Parietal lobe (tissue), 1 donor: ENCODE data around the gene KRT16. TPM values are rescaled to one million over a fixed set of nuclear protein-coding genes. Genes with fewer than 3 reads are reported as not detected.

ENCODE experiments used
- total RNA-seq: library from RNA; depleted of rRNA; stranded (reverse); fragments of >200 nt; gene quantifications from one replicate; pipeline ENCODE4 v1.2.3, GENCODE V29; 2014

Gene KRT16
- total RNA-seq, result not detected

DNA sequence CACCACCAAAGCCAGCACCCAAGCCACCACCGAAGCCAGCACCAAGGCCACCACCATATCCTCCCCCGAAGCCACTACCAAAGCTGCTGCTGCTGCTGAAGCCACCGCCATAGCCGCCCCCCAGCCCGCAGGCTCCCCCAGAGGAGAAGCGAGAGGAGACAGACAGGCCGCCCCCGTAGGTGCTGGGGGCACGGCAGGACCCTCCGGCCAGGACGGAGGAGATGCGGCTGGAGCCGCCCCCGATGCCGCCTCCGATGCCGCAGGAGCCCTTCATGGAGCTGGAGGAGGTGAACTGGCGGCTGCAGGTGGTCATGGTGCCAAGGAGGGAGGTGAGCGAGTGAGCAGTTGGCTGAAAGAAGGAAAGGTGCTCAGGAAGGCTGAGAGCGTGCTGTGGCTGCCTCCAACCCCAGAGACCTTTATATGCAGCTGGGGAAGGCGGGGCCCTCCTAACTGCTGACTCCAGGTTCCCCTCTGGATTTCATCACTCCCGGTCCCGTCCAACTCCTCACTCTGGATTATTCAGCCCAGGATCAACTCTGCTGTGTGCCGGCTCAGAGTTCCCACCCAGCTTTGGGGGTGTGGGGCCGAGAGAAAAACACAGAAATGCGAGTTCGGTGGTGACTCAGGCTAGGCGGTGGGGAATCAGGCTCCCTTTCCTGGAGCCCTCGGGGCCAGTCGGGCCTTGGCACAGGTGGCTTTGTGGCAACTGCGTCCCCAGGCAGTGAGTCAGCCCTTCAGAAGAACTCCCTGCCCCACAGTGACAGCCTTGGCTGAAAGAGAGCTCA, at the start of gene KRT16:
Gene KRT16 (minus strand): TSS at position 392 of the 785 bp plus-strand sequence. CDS start 79 bp downstream, at position 313.

DNA sequence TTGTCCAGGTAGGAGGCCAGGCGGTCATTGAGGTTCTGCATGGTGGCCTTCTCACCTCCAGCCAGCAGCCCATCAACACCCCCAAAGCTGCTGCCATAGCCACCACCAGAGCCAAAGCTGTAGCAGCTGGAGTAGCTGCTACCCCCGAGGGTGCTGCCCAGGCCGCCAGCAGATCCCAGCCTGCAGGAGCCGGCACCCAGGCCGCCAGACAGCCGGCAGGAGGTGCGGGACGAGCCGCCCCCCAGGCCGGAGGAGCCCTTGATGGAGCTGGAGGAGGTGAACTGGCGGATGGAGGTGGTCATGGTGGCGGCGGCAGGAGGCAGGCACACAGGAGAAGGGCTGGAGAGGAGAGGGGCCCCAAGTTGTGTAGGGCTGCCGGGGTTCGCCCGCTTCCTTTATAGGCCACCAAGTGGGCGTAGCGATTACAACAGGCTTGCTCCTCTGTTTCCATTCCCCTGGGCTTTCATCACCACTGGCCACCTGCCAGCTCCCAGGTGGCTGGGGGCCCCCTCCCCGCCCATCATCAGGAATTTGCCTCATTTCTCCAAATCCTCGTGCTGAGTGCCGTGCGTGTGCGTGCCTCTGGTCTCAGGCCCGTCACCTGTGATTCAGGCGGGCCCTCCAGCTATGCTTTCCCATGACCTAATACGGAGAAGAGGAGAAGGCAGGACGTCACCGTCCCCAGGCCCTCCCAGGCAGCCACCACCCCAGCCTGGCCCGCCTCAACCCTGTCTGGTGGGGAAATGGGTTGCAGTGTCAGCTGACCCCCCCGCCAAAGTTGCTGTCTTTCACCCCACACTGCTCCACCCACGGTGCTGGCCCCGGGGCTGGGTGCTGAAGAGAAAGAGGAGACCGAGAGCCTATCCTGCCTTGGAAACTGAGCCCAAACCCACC, 11.9 kb upstream of the KRT16 start, which contains the start of gene KRT17:
Gene KRT17 (minus strand): TSS at position 368 of the 894 bp plus-strand sequence. CDS start 66 bp downstream, at position 302.

DNA sequence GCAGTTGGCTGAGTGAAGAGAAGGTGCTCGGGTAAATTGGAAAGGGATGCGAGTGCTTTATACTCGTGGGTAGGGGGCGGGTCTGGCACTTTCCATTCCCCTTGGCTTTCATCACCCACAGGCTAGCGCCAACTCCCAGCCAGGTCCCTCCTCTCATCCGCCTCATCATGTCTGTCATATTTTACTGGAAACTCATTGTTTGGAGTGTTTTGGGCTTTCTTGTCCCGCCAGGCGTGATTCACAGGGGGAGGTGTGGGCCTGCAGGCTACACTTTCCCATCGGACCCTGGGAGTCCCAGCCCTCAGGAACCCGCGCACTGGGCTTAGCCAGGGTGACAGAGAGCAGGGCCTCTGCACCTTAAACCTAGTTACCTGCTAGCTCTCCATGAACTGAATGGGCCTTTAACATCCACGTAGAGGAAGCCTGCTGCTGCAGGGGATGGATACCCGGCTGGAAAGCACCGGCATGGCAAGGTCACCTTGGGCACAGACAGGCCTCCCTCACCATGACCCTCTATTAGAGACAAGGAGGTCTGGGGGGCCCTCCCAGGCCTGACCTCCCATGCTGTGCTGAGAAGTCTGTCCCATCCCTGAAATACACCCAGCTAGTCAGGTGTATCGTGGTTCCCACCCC, 25.6 kb downstream of the KRT16 start, which contains the start of gene KRT14:
Gene KRT14 (minus strand): TSS at position 33 of the 633 bp plus-strand sequence. CDS start 61 bp downstream, outside the sequence.

DNA sequence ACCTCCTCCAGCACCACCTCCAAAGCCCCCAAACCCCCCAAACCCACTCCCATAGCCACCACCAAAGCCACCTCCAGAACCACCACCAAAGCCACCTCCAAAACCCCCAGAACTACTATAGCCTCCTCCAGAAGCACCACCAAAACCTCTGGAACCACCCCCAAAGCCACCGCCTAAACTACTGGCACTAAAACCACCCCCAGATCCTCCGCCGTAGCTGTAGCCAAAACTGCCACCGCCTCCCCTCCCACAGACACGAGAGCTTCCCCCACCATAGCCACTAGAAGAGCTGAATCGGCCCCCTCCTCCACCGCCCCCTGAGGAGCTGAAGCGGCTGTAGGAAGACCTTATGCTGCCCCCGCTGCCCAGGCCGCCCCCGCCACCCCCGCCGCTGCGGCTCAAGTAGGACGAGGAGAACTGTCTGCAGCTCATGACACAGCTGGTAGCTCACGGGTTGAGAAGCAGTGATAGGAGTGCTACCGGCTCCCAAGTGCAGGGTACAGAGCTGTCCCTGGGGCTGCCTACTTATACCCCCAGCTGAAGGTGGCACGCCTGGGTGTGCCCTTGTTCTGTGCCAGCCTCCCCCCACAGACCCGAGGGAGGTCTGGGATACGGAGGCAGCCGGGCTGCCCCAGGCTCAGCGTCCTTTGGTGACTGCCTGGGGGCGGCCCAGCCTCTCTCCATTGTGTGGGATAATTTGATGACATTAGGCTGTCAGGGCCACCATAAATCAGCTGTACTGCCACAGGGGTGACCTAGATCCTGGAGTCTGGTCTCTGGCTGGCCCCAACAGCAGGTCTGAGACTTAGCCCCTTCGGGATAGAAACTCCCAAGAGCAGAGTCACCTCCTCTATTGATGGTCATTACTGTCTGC, 40.8 kb downstream of the KRT16 start, which contains the start of gene KRT9:
Gene KRT9 (minus strand): TSS at position 499 of the 874 bp plus-strand sequence. CDS start 67 bp downstream, at position 432.

Other genes with a start within 250 kb of the KRT16 start
- gene KRT33B, start 243.0 kb downstream of the KRT16 start, total RNA-seq, result not detected
- 0.94 TPM for gene KRT34, start 230.5 kb downstream of the KRT16 start, total RNA-seq
- 0.94 TPM for gene KRT31, start 215.2 kb downstream of the KRT16 start, total RNA-seq
- not detected for gene KRT37, start 188.2 kb downstream of the KRT16 start, total RNA-seq
- not detected for gene KRT38, start 171.8 kb downstream of the KRT16 start, total RNA-seq
- not detected for gene KRT32, start 145.4 kb downstream of the KRT16 start, total RNA-seq
- not detected for gene KRT35, start 131.6 kb downstream of the KRT16 start, total RNA-seq
- gene KRT36, start 122.9 kb downstream of the KRT16 start, total RNA-seq, result not detected
- not detected for gene KRT13, start 107.2 kb downstream of the KRT16 start, total RNA-seq
- not detected for gene KRT15, start 93.9 kb downstream of the KRT16 start, total RNA-seq
- 5.9 TPM for gene KRT19, start 84.5 kb downstream of the KRT16 start, total RNA-seq
- gene KRT9, start 40.7 kb downstream of the KRT16 start, total RNA-seq, result not detected
- not detected for gene KRT14, start 25.9 kb downstream of the KRT16 start, total RNA-seq
- not detected for gene KRT17, start 11.8 kb upstream of the KRT16 start, total RNA-seq
- gene EIF1, start 76.1 kb upstream of the KRT16 start, total RNA-seq, result 110 TPM
- not detected for gene GAST, start 99.6 kb upstream of the KRT16 start, total RNA-seq
- 0.31 TPM for gene HAP1, start 121.9 kb upstream of the KRT16 start, total RNA-seq
- gene JUP, start 173.9 kb upstream of the KRT16 start, total RNA-seq, result 65.7 TPM
- 12.8 TPM for gene P3H4, start 199.2 kb upstream of the KRT16 start, total RNA-seq
- 12.5 TPM for gene FKBP10, start 200.2 kb upstream of the KRT16 start, total RNA-seq
- 93.0 TPM for gene NT5C3B, start 223.5 kb upstream of the KRT16 start, total RNA-seq
- not detected for gene KLHL10, start 225.1 kb upstream of the KRT16 start, total RNA-seq